Measurements from ENCODE around the gene SLC37A1.

SLC37A1 gene

DNA sequence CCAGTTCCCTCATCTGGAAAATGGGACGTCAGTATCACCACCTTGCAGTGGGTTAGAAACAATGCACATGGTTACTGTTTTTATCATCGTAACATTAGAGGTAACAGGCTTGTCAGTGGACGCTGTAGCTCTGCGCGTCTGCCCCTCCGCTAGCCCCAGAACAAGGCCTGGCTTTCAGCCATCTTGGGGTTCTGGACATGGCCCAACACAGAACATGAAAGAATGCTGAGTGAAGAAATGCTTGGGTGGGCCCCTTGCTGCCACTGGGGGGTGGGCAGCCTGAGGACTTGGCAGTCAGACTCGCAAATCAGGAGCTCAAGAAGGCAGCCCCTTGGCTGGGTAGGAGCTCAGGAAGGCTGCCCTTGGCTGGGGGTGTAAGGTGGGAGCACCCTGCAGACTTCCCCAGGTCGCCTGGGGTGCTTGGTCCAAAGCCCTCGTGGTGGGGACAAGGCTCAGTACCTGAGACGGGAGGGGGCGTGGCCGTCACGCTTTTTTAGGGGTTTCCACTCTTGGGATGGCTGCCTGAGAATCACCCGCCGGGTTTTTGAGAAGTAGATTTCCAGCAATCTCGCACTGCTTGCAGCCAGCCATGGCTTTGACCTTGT is 51.7 kb downstream of the SLC37A1 start:
- Histone ChIP-seq H3K9me3 (ENCODE audit: control insufficient read depth, low read length) (no peaks in the 10 kb centered on the region), H3K4me1 (no peaks in the 10 kb centered on the region), H3K79me2 (no peaks in the 10 kb centered on the region), H2AFZ (no peak overlapping the region), H3K4me3 (ENCODE audit: low read depth, low read length) (no peak overlapping the region), H3K36me3 (ENCODE audit: control insufficient read depth, insufficient read depth, low read length) (no peaks in the 10 kb centered on the region), H3K27me3 (ENCODE audit: control insufficient read depth, insufficient read depth, low read length) (no peaks in the 10 kb centered on the region), H3K9ac (no peak overlapping the region), H3K4me2 (ENCODE audit: low read length) (no peak overlapping the region), H3K27ac (no peak overlapping the region)
- TF ChIP-seq, protein P1, sequence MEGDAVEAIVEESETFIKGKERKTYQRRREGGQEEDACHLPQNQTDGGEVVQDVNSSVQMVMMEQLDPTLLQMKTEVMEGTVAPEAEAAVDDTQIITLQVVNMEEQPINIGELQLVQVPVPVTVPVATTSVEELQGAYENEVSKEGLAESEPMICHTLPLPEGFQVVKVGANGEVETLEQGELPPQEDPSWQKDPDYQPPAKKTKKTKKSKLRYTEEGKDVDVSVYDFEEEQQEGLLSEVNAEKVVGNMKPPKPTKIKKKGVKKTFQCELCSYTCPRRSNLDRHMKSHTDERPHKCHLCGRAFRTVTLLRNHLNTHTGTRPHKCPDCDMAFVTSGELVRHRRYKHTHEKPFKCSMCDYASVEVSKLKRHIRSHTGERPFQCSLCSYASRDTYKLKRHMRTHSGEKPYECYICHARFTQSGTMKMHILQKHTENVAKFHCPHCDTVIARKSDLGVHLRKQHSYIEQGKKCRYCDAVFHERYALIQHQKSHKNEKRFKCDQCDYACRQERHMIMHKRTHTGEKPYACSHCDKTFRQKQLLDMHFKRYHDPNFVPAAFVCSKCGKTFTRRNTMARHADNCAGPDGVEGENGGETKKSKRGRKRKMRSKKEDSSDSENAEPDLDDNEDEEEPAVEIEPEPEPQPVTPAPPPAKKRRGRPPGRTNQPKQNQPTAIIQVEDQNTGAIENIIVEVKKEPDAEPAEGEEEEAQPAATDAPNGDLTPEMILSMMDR (IDR thresholded peaks at IDR 0.05), result no peak

DNA sequence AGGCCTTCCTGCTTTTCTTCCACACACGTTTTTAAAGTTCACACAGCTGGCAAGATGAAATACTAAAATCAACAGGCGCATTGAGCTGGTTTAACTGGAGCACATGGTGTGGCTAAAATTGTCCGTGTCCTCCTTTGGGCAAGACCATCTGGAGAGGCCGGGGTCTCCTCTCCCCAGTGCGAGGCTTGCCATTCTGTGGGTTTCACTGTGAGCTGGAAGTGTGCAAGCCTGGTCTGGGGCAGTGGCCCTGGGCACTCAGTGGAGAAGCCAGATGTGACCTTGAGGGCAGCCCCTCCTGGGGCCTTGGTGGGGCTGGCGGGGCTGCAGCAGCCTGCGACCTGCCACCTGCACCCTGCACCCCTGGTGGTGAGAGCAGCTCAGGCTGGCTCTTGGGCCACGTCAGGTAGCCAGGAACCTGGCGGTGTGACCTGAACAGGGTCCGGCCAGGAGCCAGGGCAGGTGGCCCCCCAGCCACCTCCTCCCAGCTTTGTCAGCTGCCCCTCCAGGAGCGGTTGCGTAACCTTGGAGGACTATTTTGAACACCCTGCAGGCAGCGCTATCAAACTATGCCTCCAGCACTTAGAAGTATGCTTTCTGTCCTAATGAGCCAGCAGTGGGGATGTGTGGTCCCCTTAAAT is 52.4 kb downstream of the SLC37A1 start:
- no peaks in the 10 kb centered on the region for H3K36me3 ChIP-seq (ENCODE audit: control insufficient read depth, insufficient read depth, low read length)

DNA sequence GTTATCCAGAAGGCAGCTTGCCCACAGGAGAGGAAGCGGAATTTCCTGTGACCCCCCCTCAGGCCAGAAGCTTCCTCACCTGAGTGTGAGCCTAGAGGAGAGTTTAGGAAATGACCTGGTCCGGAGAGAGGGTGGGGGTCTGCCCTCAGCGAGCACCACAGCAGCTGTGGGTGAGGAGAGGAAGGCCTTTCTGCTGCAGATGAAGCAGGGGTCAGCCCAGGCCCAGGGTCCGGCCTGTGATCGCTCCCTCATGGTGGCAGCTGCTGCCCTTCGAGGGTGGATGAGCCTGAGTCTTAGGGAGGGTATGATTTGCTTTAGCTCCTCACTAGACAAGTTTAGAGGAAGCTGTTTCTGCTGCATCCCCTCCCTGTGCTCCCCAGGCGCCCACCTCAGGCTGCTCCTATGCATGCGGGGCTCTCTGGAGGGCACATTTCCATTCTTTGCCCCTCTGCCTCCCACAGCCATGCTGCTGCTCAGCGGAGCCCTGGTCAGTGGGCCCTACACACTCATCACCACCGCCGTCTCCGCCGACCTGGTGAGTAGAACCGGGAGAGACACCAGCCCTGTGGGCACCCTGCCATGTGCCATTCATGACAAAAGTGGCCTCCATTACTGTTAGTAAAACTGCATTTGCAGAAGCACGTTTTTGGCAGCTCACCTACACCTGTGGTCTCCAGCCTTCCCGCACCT is 53.0 kb downstream of the SLC37A1 start:
- Histone ChIP-seq H3K79me2 (no peaks in the 10 kb centered on the region), H3K27me3 (ENCODE audit: control insufficient read depth, insufficient read depth, low read length) (no peaks in the 10 kb centered on the region), H2AFZ (no peak overlapping the region), H3K4me1 (no peaks in the 10 kb centered on the region), H3K9ac (no peak overlapping the region), H3K4me3 (ENCODE audit: low read depth, low read length) (no peak overlapping the region), H3K36me3 (ENCODE audit: control insufficient read depth, insufficient read depth, low read length) (no peaks in the 10 kb centered on the region), H3K4me2 (ENCODE audit: low read length) (no peak overlapping the region), H3K27ac (no peak overlapping the region), H3K9me3 (ENCODE audit: control insufficient read depth, low read length) (no peaks in the 10 kb centered on the region)
- TF ChIP-seq, protein P1 (IDR thresholded peaks at IDR 0.05), result no peak

More for the DNA sequence above, 52.4 kb downstream of the SLC37A1 start:
- H3K9ac ChIP-seq, result no peak overlapping the region
- H3K79me2 ChIP-seq, result no peaks in the 10 kb centered on the region
- no peak overlapping the region for H3K27ac ChIP-seq
- TF ChIP-seq, protein P1 (IDR thresholded peaks at IDR 0.05), result no peak
- no peak overlapping the region for H3K4me3 ChIP-seq (ENCODE audit: low read depth, low read length)
- H3K27me3 ChIP-seq (ENCODE audit: control insufficient read depth, insufficient read depth, low read length), result no peaks in the 10 kb centered on the region
- H3K4me2 ChIP-seq (ENCODE audit: low read length), result no peak overlapping the region
- H3K9me3 ChIP-seq (ENCODE audit: control insufficient read depth, low read length), result no peaks in the 10 kb centered on the region
- no peak overlapping the region for H2AFZ ChIP-seq
- H3K4me1 ChIP-seq, result no peaks in the 10 kb centered on the region

DNA sequence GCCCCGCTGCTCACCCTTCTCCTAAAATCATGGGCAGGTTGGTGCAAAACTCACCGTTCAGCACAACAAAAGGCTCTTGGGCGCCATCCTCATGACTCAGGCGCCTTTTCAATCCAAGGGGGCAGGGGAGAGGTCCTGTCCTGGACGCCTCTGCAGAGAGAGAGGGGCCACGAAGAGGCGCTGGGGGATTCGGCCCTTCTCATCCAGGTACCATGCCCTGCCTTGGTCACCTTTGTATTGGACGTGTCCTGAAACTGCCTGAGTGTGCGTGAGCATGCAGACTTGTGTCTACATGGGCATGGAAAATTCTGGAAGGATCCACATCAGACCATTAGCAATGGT is 53.5 kb downstream of the SLC37A1 start:
- H2AFZ ChIP-seq, result no peak overlapping the region
- no peak overlapping the region for H3K4me3 ChIP-seq (ENCODE audit: low read depth, low read length)
- no peak overlapping the region for H3K9ac ChIP-seq
- no peaks in the 10 kb centered on the region for H3K36me3 ChIP-seq (ENCODE audit: control insufficient read depth, insufficient read depth, low read length)
- no peak overlapping the region for H3K4me2 ChIP-seq (ENCODE audit: low read length)
- no peaks in the 10 kb centered on the region for H3K9me3 ChIP-seq (ENCODE audit: control insufficient read depth, low read length)
- no peaks in the 10 kb centered on the region for H3K4me1 ChIP-seq
- TF ChIP-seq, protein P1 (IDR thresholded peaks at IDR 0.05), result no peak
- H3K79me2 ChIP-seq, result no peaks in the 10 kb centered on the region
- H3K27ac ChIP-seq, result no peak overlapping the region
- no peaks in the 10 kb centered on the region for H3K27me3 ChIP-seq (ENCODE audit: control insufficient read depth, insufficient read depth, low read length)
